NCI-H510A treated with DMSO at 0.1 percent for 48 hours (cell line): ENCODE results near the gene KAT6B.
"Not testable (repeated sequence)": the region's sequence is repeated elsewhere in the genome, so short reads cannot be mapped to it uniquely, and the experiment has no call there.

Experiments used
- DNase-seq: peaks from one replicate; lab custom pipeline; 2025; lab: John Stamatoyannopoulos, UW

The KAT6B gene

GRCh38 chr10:75037171-75038153 lies 211.1 kb downstream of the KAT6B start:
- DNase-seq, result no peak

- DNase-seq, result no peak
Observed at GRCh38 chr10:75038335-75038734, 211.9 kb downstream of the KAT6B start.

GRCh38 chr10:75040576-75040975 lies 214.2 kb downstream of the KAT6B start:
- DNase-seq, result peak; percentile 74

GRCh38 chr10:75042292-75042974 lies 216.0 kb downstream of the KAT6B start:
- peak; percentile 32 for DNase-seq

- DNase-seq, result no peak
Observed at GRCh38 chr10:75043256-75044131, 217.1 kb downstream of the KAT6B start.

GRCh38 chr10:75048669-75049098 lies 222.3 kb downstream of the KAT6B start:
- no peak for DNase-seq

GRCh38 chr10:75049316-75050148 lies 223.1 kb downstream of the KAT6B start:
- no peak for DNase-seq

GRCh38 chr10:75050149-75050919 lies 223.9 kb downstream of the KAT6B start:
- no peak for DNase-seq

- no peak for DNase-seq
Observed at GRCh38 chr10:75051308-75051707, 224.9 kb downstream of the KAT6B start.

- not testable (repeated sequence) for DNase-seq
Observed at GRCh38 chr10:75055896-75056406, 229.6 kb downstream of the KAT6B start.

GRCh38 chr10:75057680-75058079 lies 231.3 kb downstream of the KAT6B start:
- DNase-seq, result no peak

- no peak for DNase-seq
Observed at GRCh38 chr10:75058161-75058560, 231.8 kb downstream of the KAT6B start.

GRCh38 chr10:75061709-75062505 lies 235.5 kb downstream of the KAT6B start:
- no peak for DNase-seq

- no peak for DNase-seq
Observed at GRCh38 chr10:75062506-75063299, 236.3 kb downstream of the KAT6B start.

GRCh38 chr10:75063461-75064230 lies 237.2 kb downstream of the KAT6B start:
- no peak for DNase-seq

- DNase-seq, result no peak
Observed at GRCh38 chr10:75065076-75065475, 238.7 kb downstream of the KAT6B start.

- no peak for DNase-seq
Observed at GRCh38 chr10:75066271-75066670, 239.9 kb downstream of the KAT6B start.

GRCh38 chr10:75067272-75067671 lies 240.9 kb downstream of the KAT6B start:
- DNase-seq, result no peak
